ENCODE data around the gene APBA1.

The APBA1 gene

GRCh38 chr9:69671879-69672595, at the start of gene APBA1:
APBA1 (minus strand) TSS chr9:69672371.
- peaks cover 24% of the 10 kb centered on the region for H3K4me1 Mint-ChIP-seq
- ATAC-seq (peak; percentile 54), DNase-seq (peak; percentile 38 to 45)
- H3K4me3 Mint-ChIP-seq: peak within 1 kb of the TSS; percentile 82 to 86
- no peaks in the 10 kb centered on the region for H3K9me3 Mint-ChIP-seq
- H3K27me3 Mint-ChIP-seq: peaks cover 26% of the 10 kb centered on the region
- H3K27ac Mint-ChIP-seq: peak within 1 kb of the TSS in 1 of 2 donors; percentile 11

GRCh38 chr9:69719983-69720382, 47.8 kb upstream of the APBA1 start:
- H3K27me3 Mint-ChIP-seq: no peaks in the 10 kb centered on the region
- H3K4me1 Mint-ChIP-seq: no peaks in the 10 kb centered on the region
- no peaks in the 10 kb centered on the region for H3K9me3 Mint-ChIP-seq
- peak overlapping the region in 1 of 2 donors; percentile 14 for H3K27ac Mint-ChIP-seq
- ATAC-seq (no peak), DNase-seq (no peak)
- H3K4me3 Mint-ChIP-seq: no peak overlapping the region

- no peaks in the 10 kb centered on the region for H3K27me3 Mint-ChIP-seq
- no peaks in the 10 kb centered on the region for H3K9me3 Mint-ChIP-seq
- no peak overlapping the region for H3K4me3 Mint-ChIP-seq
- ATAC-seq (no peak), DNase-seq (no peak)
- no peak overlapping the region for H3K27ac Mint-ChIP-seq
- no peaks in the 10 kb centered on the region for H3K4me1 Mint-ChIP-seq
Measured at GRCh38 chr9:69719367-69719766, 47.2 kb upstream of the APBA1 start.

GRCh38 chr9:69718218-69718617, 46.0 kb upstream of the APBA1 start:
- no peak for DNase-seq
- Mint-ChIP-seq H3K4me3 (no peak overlapping the region), H3K9me3 (no peaks in the 10 kb centered on the region), H3K27ac (no peak overlapping the region), H3K27me3 (no peaks in the 10 kb centered on the region), H3K4me1 (no peaks in the 10 kb centered on the region)
- no peak for ATAC-seq

GRCh38 chr9:69715825-69716224, 43.7 kb upstream of the APBA1 start:
- DNase-seq: no peak
- no peak overlapping the region for H3K4me3 Mint-ChIP-seq
- no peaks in the 10 kb centered on the region for H3K9me3 Mint-ChIP-seq
- H3K4me1 Mint-ChIP-seq: no peaks in the 10 kb centered on the region
- H3K27ac Mint-ChIP-seq: no peak overlapping the region
- no peak for ATAC-seq
- H3K27me3 Mint-ChIP-seq: no peaks in the 10 kb centered on the region

GRCh38 chr9:69715096-69715495, 42.9 kb upstream of the APBA1 start:
- ATAC-seq: no peak
- Mint-ChIP-seq H3K27me3 (no peaks in the 10 kb centered on the region), H3K4me3 (no peak overlapping the region), H3K4me1 (no peaks in the 10 kb centered on the region), H3K9me3 (no peaks in the 10 kb centered on the region), H3K27ac (no peak overlapping the region)
- DNase-seq: no peak

- Mint-ChIP-seq H3K9me3 (peaks cover 18 to 26% of the 10 kb centered on the region in 2 donors), H3K27ac (no peak overlapping the region), H3K4me1 (no peaks in the 10 kb centered on the region), H3K27me3 (peaks cover 5% of the 10 kb centered on the region), H3K4me3 (no peak overlapping the region)
- ATAC-seq (no peak), DNase-seq (no peak)
Measured at GRCh38 chr9:69697475-69697874, 25.3 kb upstream of the APBA1 start.

GRCh38 chr9:69696802-69697201, 24.6 kb upstream of the APBA1 start:
- Mint-ChIP-seq H3K4me3 (no peak overlapping the region), H3K9me3 (peaks cover 15 to 26% of the 10 kb centered on the region in 2 donors), H3K27me3 (peaks cover 11% of the 10 kb centered on the region), H3K27ac (no peak overlapping the region), H3K4me1 (no peaks in the 10 kb centered on the region)
- DNase-seq (no peak), ATAC-seq (no peak)

GRCh38 chr9:69689991-69690538, 17.9 kb upstream of the APBA1 start:
- Mint-ChIP-seq H3K27ac (no peak overlapping the region), H3K9me3 (peaks cover 0 to 5% of the 10 kb centered on the region in 2 donors), H3K4me3 (no peak overlapping the region), H3K4me1 (no peaks in the 10 kb centered on the region), H3K27me3 (peaks cover 14% of the 10 kb centered on the region)
- DNase-seq (no peak), ATAC-seq (no peak)

GRCh38 chr9:69683927-69684326, 11.8 kb upstream of the APBA1 start:
- H3K27ac Mint-ChIP-seq: no peak overlapping the region

GRCh38 chr9:69678843-69679538, 6.8 kb upstream of the APBA1 start:
- no peak overlapping the region for H3K27ac Mint-ChIP-seq
- H3K9me3 Mint-ChIP-seq: no peaks in the 10 kb centered on the region
- peaks cover 8% of the 10 kb centered on the region for H3K4me1 Mint-ChIP-seq
- ATAC-seq (no peak), DNase-seq (no peak)
- peaks cover 5% of the 10 kb centered on the region for H3K27me3 Mint-ChIP-seq
- no peak overlapping the region for H3K4me3 Mint-ChIP-seq

More at GRCh38 chr9:69683927-69684326, 11.8 kb upstream of the APBA1 start:
- Mint-ChIP-seq H3K4me3 (no peak overlapping the region), H3K9me3 (no peaks in the 10 kb centered on the region), H3K4me1 (no peaks in the 10 kb centered on the region), H3K27me3 (no peaks in the 10 kb centered on the region)
- DNase-seq (no peak), ATAC-seq (no peak)

GRCh38 chr9:69677931-69678330, 5.8 kb upstream of the APBA1 start:
- peaks cover 8% of the 10 kb centered on the region for H3K27me3 Mint-ChIP-seq

GRCh38 chr9:69675563-69675962, 3.4 kb upstream of the APBA1 start:
- H3K9me3 Mint-ChIP-seq: no peaks in the 10 kb centered on the region
- H3K4me3 Mint-ChIP-seq: no peak overlapping the region
- H3K4me1 Mint-ChIP-seq: peaks cover 24% of the 10 kb centered on the region
- H3K27ac Mint-ChIP-seq: no peak overlapping the region
- DNase-seq (no peak), ATAC-seq (no peak)
- peaks cover 23% of the 10 kb centered on the region for H3K27me3 Mint-ChIP-seq

More at GRCh38 chr9:69677931-69678330, 5.8 kb upstream of the APBA1 start:
- H3K4me1 Mint-ChIP-seq: peaks cover 14% of the 10 kb centered on the region
- no peak overlapping the region for H3K27ac Mint-ChIP-seq
- no peak overlapping the region for H3K4me3 Mint-ChIP-seq
- H3K9me3 Mint-ChIP-seq: no peaks in the 10 kb centered on the region
- DNase-seq (no peak), ATAC-seq (no peak)

- no peaks in the 10 kb centered on the region for H3K9me3 Mint-ChIP-seq
- no peak for DNase-seq
- no peak for ATAC-seq
- peaks cover 26% of the 10 kb centered on the region for H3K27me3 Mint-ChIP-seq
- H3K4me1 Mint-ChIP-seq: peaks cover 24% of the 10 kb centered on the region
- H3K4me3 Mint-ChIP-seq: no peak overlapping the region
- no peak overlapping the region for H3K27ac Mint-ChIP-seq
Measured at GRCh38 chr9:69674716-69675438, 2.7 kb upstream of the APBA1 start.

- H3K9me3 Mint-ChIP-seq: no peaks in the 10 kb centered on the region
- DNase-seq (no peak), ATAC-seq (no peak)
- no peak overlapping the region for H3K27ac Mint-ChIP-seq
- H3K4me3 Mint-ChIP-seq: no peak overlapping the region
- H3K4me1 Mint-ChIP-seq: peaks cover 24% of the 10 kb centered on the region
- H3K27me3 Mint-ChIP-seq: peaks cover 26% of the 10 kb centered on the region
Measured at GRCh38 chr9:69674112-69674685, 2.0 kb upstream of the APBA1 start.

Measured in stimulated activated naive CD8-positive, alpha-beta T cell treated with anti-CD3 and anti-CD28 coated beads, Interleukin-15, amount 100 ng/mL, for 72 hours (primary cell).